Nucleus accumbens (tissue), 56 donors: Measurements from ENCODE around the gene ELOVL2.
"Not testable (repeated sequence)": the region's sequence is repeated elsewhere in the genome, so short reads cannot be mapped to it uniquely, and the experiment has no call there.

ENCODE experiments used
- DNase-seq, 56 donors: peaks; one replicate each; lab custom pipeline; 2025; lab: John Stamatoyannopoulos, UW

The ELOVL2 gene

GRCh38 chr6:11025921-11026635 is 18.0 kb downstream of the ELOVL2 start:
- no peak for DNase-seq

GRCh38 chr6:11025130-11025529 is 19.0 kb downstream of the ELOVL2 start:
- no peak for DNase-seq

- peak in 1 of 56 donors; percentile 17 for DNase-seq
Observed at GRCh38 chr6:11023032-11023431, 21.1 kb downstream of the ELOVL2 start.

GRCh38 chr6:11021714-11022113 is 22.4 kb downstream of the ELOVL2 start:
- peak in 16 of 56 donors; percentile 13 to 51 (median 26) for DNase-seq

- no peak for DNase-seq
Observed at GRCh38 chr6:11021003-11021402, 23.1 kb downstream of the ELOVL2 start.

GRCh38 chr6:11018225-11018624 is 25.9 kb downstream of the ELOVL2 start:
- no peak for DNase-seq

GRCh38 chr6:11017090-11017489 is 27.0 kb downstream of the ELOVL2 start:
- DNase-seq = no peak

- no peak for DNase-seq
Observed at GRCh38 chr6:11016452-11016851, 27.7 kb downstream of the ELOVL2 start.

GRCh38 chr6:11015102-11015501 is 29.0 kb downstream of the ELOVL2 start:
- DNase-seq = no peak

GRCh38 chr6:11013721-11014070 is 30.4 kb downstream of the ELOVL2 start:
- DNase-seq = no peak

GRCh38 chr6:11012976-11013720 is 31.0 kb downstream of the ELOVL2 start:
- no peak for DNase-seq

- DNase-seq = no peak
Observed at GRCh38 chr6:11012295-11012754, 31.8 kb downstream of the ELOVL2 start.

- DNase-seq = no peak
Observed at GRCh38 chr6:11011787-11012234, 32.3 kb downstream of the ELOVL2 start.

GRCh38 chr6:11009353-11009752 is 34.8 kb downstream of the ELOVL2 start:
- DNase-seq = no peak

GRCh38 chr6:11008821-11009220 is 35.3 kb downstream of the ELOVL2 start:
- DNase-seq = no peak

GRCh38 chr6:11007715-11008608 is 36.1 kb downstream of the ELOVL2 start:
- DNase-seq = no peak

- DNase-seq = no peak
Observed at GRCh38 chr6:11006061-11006460, 38.0 kb downstream of the ELOVL2 start.

GRCh38 chr6:11003297-11003696 is 40.8 kb downstream of the ELOVL2 start:
- DNase-seq = not testable (repeated sequence)

- no peak for DNase-seq
Observed at GRCh38 chr6:11002176-11002575, 41.9 kb downstream of the ELOVL2 start.

- no peak for DNase-seq
Observed at GRCh38 chr6:10999994-11000393, 44.1 kb downstream of the ELOVL2 start.
